ENCODE data around the gene HOXC4.
"Not testable (repeated sequence)": the region's sequence is repeated elsewhere in the genome, so short reads cannot be mapped to it uniquely, and the experiment has no call there.

DNA sequence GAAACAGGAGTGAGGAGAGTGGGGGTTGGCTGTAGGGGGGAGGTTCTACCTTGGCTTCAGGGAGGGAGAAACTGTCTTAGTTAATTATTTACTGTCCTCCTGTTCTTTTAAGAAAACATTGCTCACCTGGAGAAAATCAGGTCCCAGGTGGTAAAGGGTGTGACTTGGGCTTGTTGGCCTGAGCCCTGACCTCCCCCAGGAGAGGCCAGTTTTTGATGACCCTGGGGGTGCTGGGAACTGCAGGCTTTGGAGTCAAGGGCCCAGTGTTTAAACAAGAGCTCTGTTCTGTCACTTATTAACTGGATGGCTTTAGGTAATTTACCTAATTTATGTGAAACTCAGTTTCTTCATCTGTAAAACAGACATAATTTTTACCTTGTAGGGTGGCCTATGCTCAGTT, 34.4 kb downstream of the HOXC4 start:
- TF ChIP-seq, protein P1, sequence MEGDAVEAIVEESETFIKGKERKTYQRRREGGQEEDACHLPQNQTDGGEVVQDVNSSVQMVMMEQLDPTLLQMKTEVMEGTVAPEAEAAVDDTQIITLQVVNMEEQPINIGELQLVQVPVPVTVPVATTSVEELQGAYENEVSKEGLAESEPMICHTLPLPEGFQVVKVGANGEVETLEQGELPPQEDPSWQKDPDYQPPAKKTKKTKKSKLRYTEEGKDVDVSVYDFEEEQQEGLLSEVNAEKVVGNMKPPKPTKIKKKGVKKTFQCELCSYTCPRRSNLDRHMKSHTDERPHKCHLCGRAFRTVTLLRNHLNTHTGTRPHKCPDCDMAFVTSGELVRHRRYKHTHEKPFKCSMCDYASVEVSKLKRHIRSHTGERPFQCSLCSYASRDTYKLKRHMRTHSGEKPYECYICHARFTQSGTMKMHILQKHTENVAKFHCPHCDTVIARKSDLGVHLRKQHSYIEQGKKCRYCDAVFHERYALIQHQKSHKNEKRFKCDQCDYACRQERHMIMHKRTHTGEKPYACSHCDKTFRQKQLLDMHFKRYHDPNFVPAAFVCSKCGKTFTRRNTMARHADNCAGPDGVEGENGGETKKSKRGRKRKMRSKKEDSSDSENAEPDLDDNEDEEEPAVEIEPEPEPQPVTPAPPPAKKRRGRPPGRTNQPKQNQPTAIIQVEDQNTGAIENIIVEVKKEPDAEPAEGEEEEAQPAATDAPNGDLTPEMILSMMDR (IDR thresholded peaks at IDR 0.05) = not testable (repeated sequence)
- not testable (repeated sequence) for TF ChIP-seq POLR2A (IDR thresholded peaks at IDR 0.05)
